HepG2 (cell line): Measurements from ENCODE around the gene KMT2D. TPM values are rescaled to one million over a fixed set of nuclear protein-coding genes. Genes with fewer than 3 reads are reported as not detected.

Experiments used
- ATAC-seq: fragments of 200-7000 bp; cut with Tn5 transposase; 3 replicates; pipeline ENCODE4 v1.9.1; 2020; ENCODE audit warnings: mild to moderate bottlenecking, moderate library complexity
- BruUV-seq: library from RNA; stranded (reverse); fragments of 400-500 nt; replicated peaks from 2 replicates; lab custom pipeline; 2021; lab: Mats Ljungman, UMichigan
- CTCF ChIA-PET: fragments of 300-600 bp; formaldehyde crosslinking; extraction: SDS; loops from one replicate; lab custom pipeline; 2021; ENCODE audit warnings: low total read pairs, inconsistent platforms, low intra/inter-chr PET ratio; lab: Yijun Ruan, JAX
- POLR2A ChIA-PET: fragments of 350-600 bp; sonication (Branson Sonifier 250); formaldehyde crosslinking; loops from one replicate; lab custom pipeline; 2020; ENCODE audit warnings: antibody characterized with exemption, inconsistent platforms; lab: Yijun Ruan, JAX
- DNase-seq: peaks from one replicate; pipeline ENCODE4 v3.0.0-alpha.2; 2015; ENCODE audit warnings: low spot score
- FAIRE-seq: peaks from 3 replicates; lab custom pipeline; 2011; peaks lifted over from hg19 to GRCh38; lab: Jason Lieb, UNC
- H2AFZ ChIP-seq: one replicate; pipeline ENCODE4 v1.6.1; 2011; ENCODE audit warnings: low read length, inconsistent platforms
- H3K27ac ChIP-seq: fragments of 300-600 bp; 3 replicates; pipeline ENCODE4 v1.8.0; 2011; ENCODE audit warnings: mixed run types, mild to moderate bottlenecking, mixed read lengths, low read length, inconsistent platforms; ENCODE audit not compliant: insufficient read depth; ENCODE audit errors: extremely low read length
- H3K27me3 ChIP-seq, 2 experiments: fragments of 200-600 bp in 1 of 2; 2 replicates in 1 of 2; 3 replicates in 1 of 2; pipeline versions ENCODE4 v1.6.0 to v1.8.0; 2011; ENCODE audit warnings: low read length in 2 of 2, mild to moderate bottlenecking in 2 of 2, moderate library complexity in 2 of 2, inconsistent platforms in 1 of 2; ENCODE audit not compliant: insufficient read depth in 2 of 2, control insufficient read depth in 1 of 2
- H3K36me3 ChIP-seq, 2 experiments: fragments of 200-600 bp in 1 of 2; replicated peaks in 1 of 2; 2 replicates in 1 of 2; 3 replicates in 1 of 2; pipeline versions ENCODE4 v1.5.1 to v1.8.0; 2011; ENCODE audit warnings: low read length in 2 of 2, inconsistent platforms in 1 of 2; ENCODE audit not compliant: insufficient read depth in 2 of 2, control insufficient read depth in 1 of 2
- H3K4me1 ChIP-seq: 2 replicates; pipeline ENCODE4 v1.5.1; 2012; ENCODE audit warnings: low read length, inconsistent platforms; ENCODE audit not compliant: insufficient read depth
- H3K4me2 ChIP-seq: 2 replicates; pipeline ENCODE4 v1.6.0; 2011; ENCODE audit warnings: low read depth, low read length, inconsistent platforms
- H3K4me3 ChIP-seq, 3 experiments: fragments of 200-600 bp in 1 of 3; sonication (generic), shearing (Covaris generic) in 1 of 3; replicated peaks in 1 of 3; 2 replicates each; pipeline ENCODE4 v1.5.1; 2011 to 2016; ENCODE audit warnings: low read length in 3 of 3, inconsistent platforms in 2 of 3, low read depth in 2 of 3, mild to moderate bottlenecking in 2 of 3, control low read depth in 1 of 3, mixed read lengths in 1 of 3; ENCODE audit not compliant: insufficient read depth in 1 of 3
- H3K79me2 ChIP-seq: one replicate; pipeline ENCODE4 v1.6.1; 2011; ENCODE audit warnings: low read length, inconsistent platforms; ENCODE audit not compliant: insufficient read depth
- H3K9ac ChIP-seq: 2 replicates; pipeline ENCODE4 v1.6.0; 2011; ENCODE audit warnings: mild to moderate bottlenecking, low read depth, low read length, inconsistent platforms; ENCODE audit not compliant: insufficient read depth
- H3K9me3 ChIP-seq: 2 replicates; pipeline ENCODE4 v1.5.1; 2012; ENCODE audit warnings: mild to moderate bottlenecking, low read length
- H4K20me1 ChIP-seq: 2 replicates; pipeline ENCODE4 v1.6.0; 2011; ENCODE audit warnings: inconsistent platforms, mild to moderate bottlenecking, low read length, moderate library complexity; ENCODE audit not compliant: insufficient read depth
- ATF1 ChIP-seq: IDR thresholded peaks from 2 replicates; pipeline ENCODE4 v1.6.1; 2016; ENCODE audit warnings: mild to moderate bottlenecking, control low read depth
- HMGXB4 ChIP-seq, 2 experiments: sonication (generic) in 1 of 2; formaldehyde crosslinking in 1 of 2; IDR thresholded peaks; 2 replicates each; pipeline versions ENCODE4 v1.4.0 to v1.6.1; 2018 to 2020; ENCODE audit warnings: missing genetic modification reagents in 2 of 2, borderline replicate concordance in 1 of 2, low read depth in 1 of 2, mild to moderate bottlenecking in 1 of 2, missing biosample characterization in 1 of 2
- KDM2A ChIP-seq: sonication (generic); formaldehyde crosslinking; IDR thresholded peaks from 2 replicates; pipeline ENCODE4 v1.4.0; 2020; ENCODE audit warnings: low read depth, missing genetic modification reagents, borderline replicate concordance
- SAP130 ChIP-seq: IDR thresholded peaks from 2 replicates; pipeline ENCODE4 v1.6.1; 2016; ENCODE audit warnings: low read depth
- SIX4 ChIP-seq: sonication (generic); formaldehyde crosslinking; IDR thresholded peaks from 2 replicates; pipeline ENCODE4 v1.4.0; 2020; ENCODE audit warnings: missing genetic modification reagents
- YY1 ChIP-seq: IDR thresholded peaks from 2 replicates; pipeline ENCODE4 v1.6.1; 2011; ENCODE audit warnings: low read length, low read depth, moderate library complexity, mild to moderate bottlenecking; ENCODE audit not compliant: insufficient read depth, insufficient replicate concordance
- ZBTB1 ChIP-seq: sonication (generic); formaldehyde crosslinking; IDR thresholded peaks from 2 replicates; pipeline ENCODE4 v1.4.0; 2020; ENCODE audit warnings: missing genetic modification reagents, borderline replicate concordance
- ZBTB49 ChIP-seq: sonication (generic); formaldehyde crosslinking; IDR thresholded peaks from 2 replicates; pipeline ENCODE4 v1.4.0; 2020; ENCODE audit warnings: missing genetic modification reagents, borderline replicate concordance
- ZFY ChIP-seq: sonication (generic); formaldehyde crosslinking; IDR thresholded peaks from 2 replicates; pipeline ENCODE4 v1.4.0; 2020; ENCODE audit warnings: missing genetic modification reagents
- ZNF30 ChIP-seq: sonication (generic); formaldehyde crosslinking; IDR thresholded peaks from 2 replicates; pipeline ENCODE4 v1.5.0; 2020; ENCODE audit warnings: mild to moderate bottlenecking, missing genetic modification reagents
- ZNF318 ChIP-seq: sonication (generic); formaldehyde crosslinking; IDR thresholded peaks from 2 replicates; pipeline ENCODE4 v1.4.0; 2020; ENCODE audit warnings: mild to moderate bottlenecking, missing genetic modification reagents
- WGBS: methylation state at CpG from one replicate; pipeline ENCODE4 v1.1.6; 2017; ENCODE audit warnings: low lambda C conversion rate; 5-methylcytosine and 5-hydroxymethylcytosine counted together
- in situ Hi-C: cut with HindIII; loops from 2 replicates; pipeline ENCODE4 v1.10.0; 2017; ENCODE audit warnings: low pct_unique_long_range_greater_than_20kb; ENCODE audit not compliant: extremely low pct_ligation_motif_present
- intact Hi-C: fragments of 100-400 bp; cut with micrococcal nuclease; formaldehyde crosslinking; loops from one replicate; pipeline ENCODE4 v1.10.0; 2022; ENCODE audit not compliant: unreplicated experiment
- polyA plus RNA-seq, 8 experiments: library from polyadenylated mRNA; depleted of rRNA in 3 of 8; stranded (reverse) in 7 of 8; unstranded in 1 of 8; fragments of >200 nt; fragmentation: Illumina TruSeq in 4 of 8; extraction: Trizol in 4 of 8; gene quantifications; 2 replicates each; pipeline versions ENCODE4 v1.2.1 to v1.2.3, GENCODE V29; 2011 to 2016; ENCODE audit warnings: low read depth in 4 of 8, missing spikeins in 1 of 8, mixed read lengths in 1 of 8; ENCODE audit not compliant: insufficient read depth in 1 of 8
- total RNA-seq, 5 experiments: library from RNA; depleted of rRNA; stranded (reverse); fragments of >200 nt; fragmentation: Illumina TruSeq; extraction: Trizol; gene quantifications; 2 replicates each; pipeline ENCODE4 v1.2.3, GENCODE V29; 2016; ENCODE audit warnings: low read depth in 1 of 5

KMT2D gene
- total and polyA plus RNA-seq, 2 of the 13 experiments (the other 11 are each of a cell fraction or from before 2014, with no cell fraction given) = 8.1 to 10.4 TPM

DNA sequence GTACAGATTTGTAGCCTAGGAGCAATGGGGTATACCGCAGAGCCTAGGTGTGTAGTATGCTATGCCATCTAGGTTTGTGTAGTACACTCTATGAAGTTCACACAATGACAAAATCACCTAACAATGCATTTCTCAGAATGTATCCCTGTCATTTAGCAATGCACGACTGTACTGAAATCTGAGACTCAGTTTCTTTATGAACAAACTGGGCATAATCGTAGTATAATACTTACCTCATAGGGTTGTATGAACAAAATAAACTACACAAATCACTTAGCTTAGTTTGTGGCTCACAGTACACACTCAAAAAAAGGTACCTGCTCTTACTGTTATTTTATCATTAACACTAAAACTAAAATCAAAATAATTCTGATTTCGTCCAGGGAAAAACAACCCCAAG lies 35.1 kb downstream of the KMT2D start:
- H3K4me2 ChIP-seq = no peak overlapping the region
- no peak overlapping the region for H3K9ac ChIP-seq
- H3K4me3 ChIP-seq = no peak overlapping the region
- no peaks in the 10 kb centered on the region for H3K9me3 ChIP-seq
- FAIRE-seq = no peak
- ChIA-PET POLR2A (no interaction called here), CTCF (no interaction called here)
- H3K27me3 ChIP-seq = no peaks in the 10 kb centered on the region
- intact Hi-C loops (no loop called here), in situ Hi-C loops (no loop called here)
- over 99% methylated on average over 4 of the region's 4 CpGs for WGBS
- no peaks in the 10 kb centered on the region for H3K79me2 ChIP-seq
- BruUV-seq = no TSS peak
- no peak for ATAC-seq
- no peak overlapping the region for H3K27ac ChIP-seq
- no peak for DNase-seq
- H2AFZ ChIP-seq = no peak overlapping the region
- H3K4me1 ChIP-seq = no peaks in the 10 kb centered on the region
- H4K20me1 ChIP-seq = no peaks in the 10 kb centered on the region
- peaks cover 39 to 77% of the 10 kb centered on the region in 2 experiments for H3K36me3 ChIP-seq
- TF ChIP-seq ZNF30 (CRISPR knock-in tag) = no peak
- no peak for TF ChIP-seq ATF1 (CRISPR knock-in tag)
- TF ChIP-seq ZFY = no peak
- TF ChIP-seq KDM2A (CRISPR knock-in tag) = no peak
- TF ChIP-seq ZNF318 = no peak
- TF ChIP-seq YY1 = no peak
- no peak for TF ChIP-seq HMGXB4 (CRISPR knock-in tag; IDR thresholded peaks at IDR 0.05; ENCODE audit: borderline replicate concordance in 1 of 2, low read depth in 1 of 2)
- no peak for TF ChIP-seq SIX4 (CRISPR knock-in tag)
- TF ChIP-seq SAP130 (CRISPR knock-in tag) = no peak
- no peak for TF ChIP-seq ZBTB49 (CRISPR knock-in tag)
- TF ChIP-seq ZBTB1 (CRISPR knock-in tag) = no peak
